Measurements from ENCODE around the gene ZBTB46.

Gene ZBTB46

GRCh38 chr20:63702036-63702665, 128.9 kb downstream of the ZBTB46 start:
- no peak for DNase-seq

- no peak for DNase-seq
Observed at GRCh38 chr20:63701329-63702035, 129.6 kb downstream of the ZBTB46 start.

- DNase-seq, result no peak
Observed at GRCh38 chr20:63701051-63701328, 130.1 kb downstream of the ZBTB46 start.

GRCh38 chr20:63700199-63701050, 130.6 kb downstream of the ZBTB46 start:
- DNase-seq, result no peak

GRCh38 chr20:63699466-63700198, 131.4 kb downstream of the ZBTB46 start:
- DNase-seq, result no peak

- DNase-seq, result no peak
Observed at GRCh38 chr20:63698739-63699465, 132.2 kb downstream of the ZBTB46 start.

- no peak for DNase-seq
Observed at GRCh38 chr20:63697868-63698545, 133.1 kb downstream of the ZBTB46 start.

GRCh38 chr20:63697357-63697867, 133.7 kb downstream of the ZBTB46 start:
- DNase-seq, result no peak

GRCh38 chr20:63696628-63697356, 134.3 kb downstream of the ZBTB46 start, which contains the start of gene TNFRSF6B:
Gene TNFRSF6B, plus strand, starts transcription at chr20:63696652. Its CDS starts 116 bp downstream, at chr20:63696768.
- DNase-seq, result no peak

GRCh38 chr20:63696306-63696627, 134.8 kb downstream of the ZBTB46 start:
- no peak for DNase-seq

- no peak for DNase-seq
Observed at GRCh38 chr20:63695424-63696305, 135.4 kb downstream of the ZBTB46 start.

GRCh38 chr20:63694584-63695423, 136.3 kb downstream of the ZBTB46 start:
- no peak for DNase-seq

- no peak for DNase-seq
Observed at GRCh38 chr20:63693733-63694583, 137.1 kb downstream of the ZBTB46 start.
